T-helper 17 cell (primary cell): Measurements from ENCODE around the gene CACFD1. TPM values are rescaled to one million over a fixed set of nuclear protein-coding genes. Genes with fewer than 3 reads are reported as not detected.

Experiments used
- ATAC-seq: fragments of 150-1000 bp; cut with Tn5 transposase; 2 replicates; pipeline ENCODE4 v1.10.0; 2021; ENCODE audit warnings: mild to moderate bottlenecking, moderate library complexity
- DNase-seq, 3 donors: peaks; one replicate each; pipeline versions ENCODE4 v3.0.0 to v3.0.0-alpha.2; 2020 to 2021
- H3K9me3 ChIP-seq: one replicate; pipeline ENCODE4 v1.7.0; 2013; ENCODE audit warnings: low read length, mild to moderate bottlenecking; ENCODE audit not compliant: control insufficient read depth, poor library complexity, severe bottlenecking
- H3K27ac Mint-ChIP-seq: one replicate; pipeline ENCODE4 v1.8.0; 2022; ENCODE audit warnings: mild to moderate bottlenecking, moderate library complexity, mixed read lengths
- H3K27me3 Mint-ChIP-seq: one replicate; pipeline ENCODE4 v1.8.0; 2022; ENCODE audit warnings: mixed read lengths
- H3K36me3 Mint-ChIP-seq: one replicate; pipeline ENCODE4 v1.8.0; 2022; ENCODE audit warnings: low read depth, mixed read lengths
- H3K4me1 Mint-ChIP-seq: one replicate; pipeline ENCODE4 v1.8.0; 2022; ENCODE audit warnings: mild to moderate bottlenecking, mixed read lengths
- H3K4me3 Mint-ChIP-seq: one replicate; pipeline ENCODE4 v1.8.0; 2022; ENCODE audit warnings: mild to moderate bottlenecking, moderate library complexity, mixed read lengths
- total RNA-seq, 4 donors: library from RNA in 2 of 4; stranded (reverse) in 2 of 4; gene quantifications; one replicate each; pipeline ENCODE4 v1.2.3 and lab custom pipeline; 2022 to 2026

CACFD1 gene
- total RNA-seq, 2 donors from 2014 or later = 1.4 to 3.8 TPM

DNA sequence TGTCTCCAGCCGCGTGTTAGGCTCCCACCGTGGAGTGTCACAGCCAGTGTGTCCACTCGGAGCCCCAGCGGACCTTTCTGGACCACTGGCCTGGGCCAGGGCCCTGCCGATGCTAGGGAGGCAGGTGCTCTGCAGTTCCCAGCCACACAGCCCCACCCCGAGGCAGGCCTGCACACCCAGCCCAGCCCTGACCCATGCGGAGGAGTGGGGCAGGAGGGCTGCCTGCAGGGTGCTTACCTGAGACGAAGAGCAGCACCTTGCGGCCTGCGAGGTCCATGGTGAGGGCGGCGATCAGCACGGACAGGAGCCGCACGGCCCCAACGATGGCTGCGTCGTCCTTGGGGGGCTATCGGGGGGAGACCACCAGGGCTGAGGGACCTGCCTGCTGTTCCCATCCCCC lies 14.0 kb downstream of the CACFD1 start:
- H3K9me3 ChIP-seq = no peaks in the 10 kb centered on the region
- no peaks in the 10 kb centered on the region for H3K4me1 Mint-ChIP-seq
- DNase-seq = no peak
- H3K27ac Mint-ChIP-seq = no peak overlapping the region
- ATAC-seq = no peak
- no peaks in the 10 kb centered on the region for H3K36me3 Mint-ChIP-seq
- H3K27me3 Mint-ChIP-seq = no peaks in the 10 kb centered on the region
- H3K4me3 Mint-ChIP-seq = no peak overlapping the region

DNA sequence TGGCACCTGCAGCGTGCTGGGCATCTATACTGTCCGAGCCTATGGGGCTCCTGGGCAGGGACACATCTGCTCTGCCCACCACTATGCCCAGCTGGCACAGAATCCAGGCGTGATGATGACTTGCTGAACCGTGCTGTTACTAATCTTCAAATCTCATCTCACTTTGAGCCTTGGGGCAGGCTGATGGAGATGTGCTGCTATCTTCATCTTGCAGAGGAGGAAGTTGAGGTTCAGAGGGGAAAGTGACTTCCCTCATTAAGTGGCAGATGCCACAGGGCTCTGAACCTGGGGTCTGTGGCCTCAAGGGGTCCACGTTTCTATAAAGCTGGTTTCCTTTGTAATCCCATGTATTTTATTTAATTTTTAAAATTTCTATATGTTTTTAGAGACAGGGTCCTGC lies 14.4 kb downstream of the CACFD1 start:
- no peak overlapping the region for H3K27ac Mint-ChIP-seq
- no peak for ATAC-seq

DNA sequence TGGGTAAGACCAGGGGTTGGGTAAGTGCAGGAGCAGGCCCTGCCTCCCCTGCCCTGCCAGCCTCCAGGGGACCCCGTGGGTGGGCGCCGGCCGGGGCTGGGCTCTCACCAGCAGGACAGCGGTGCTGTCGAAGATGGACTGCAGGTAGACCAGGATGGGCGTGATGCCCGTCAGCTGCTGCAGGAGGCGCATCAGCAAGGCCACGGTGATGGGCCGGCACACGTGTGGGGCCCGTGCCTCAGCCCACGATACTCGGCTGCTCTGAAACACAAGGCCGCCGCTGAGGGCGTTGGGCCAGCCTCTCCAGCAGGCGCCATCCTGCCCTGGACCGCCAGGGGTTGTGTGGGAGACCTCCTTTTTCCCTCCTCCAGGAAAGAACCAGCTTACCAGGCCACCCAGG lies 15.1 kb downstream of the CACFD1 start:
- Mint-ChIP-seq H3K4me3 (no peak overlapping the region), H3K27me3 (no peaks in the 10 kb centered on the region), H3K4me1 (peaks cover 5% of the 10 kb centered on the region), H3K27ac (no peak overlapping the region), H3K36me3 (no peaks in the 10 kb centered on the region)
- no peak for DNase-seq
- no peak for ATAC-seq
- no peaks in the 10 kb centered on the region for H3K9me3 ChIP-seq

More for the DNA sequence above, 14.4 kb downstream of the CACFD1 start:
- DNase-seq = no peak
- peaks cover under 1% of the 10 kb centered on the region for H3K4me1 Mint-ChIP-seq
- no peaks in the 10 kb centered on the region for H3K27me3 Mint-ChIP-seq
- no peaks in the 10 kb centered on the region for H3K36me3 Mint-ChIP-seq
- H3K9me3 ChIP-seq = no peaks in the 10 kb centered on the region
- no peak overlapping the region for H3K4me3 Mint-ChIP-seq

DNA sequence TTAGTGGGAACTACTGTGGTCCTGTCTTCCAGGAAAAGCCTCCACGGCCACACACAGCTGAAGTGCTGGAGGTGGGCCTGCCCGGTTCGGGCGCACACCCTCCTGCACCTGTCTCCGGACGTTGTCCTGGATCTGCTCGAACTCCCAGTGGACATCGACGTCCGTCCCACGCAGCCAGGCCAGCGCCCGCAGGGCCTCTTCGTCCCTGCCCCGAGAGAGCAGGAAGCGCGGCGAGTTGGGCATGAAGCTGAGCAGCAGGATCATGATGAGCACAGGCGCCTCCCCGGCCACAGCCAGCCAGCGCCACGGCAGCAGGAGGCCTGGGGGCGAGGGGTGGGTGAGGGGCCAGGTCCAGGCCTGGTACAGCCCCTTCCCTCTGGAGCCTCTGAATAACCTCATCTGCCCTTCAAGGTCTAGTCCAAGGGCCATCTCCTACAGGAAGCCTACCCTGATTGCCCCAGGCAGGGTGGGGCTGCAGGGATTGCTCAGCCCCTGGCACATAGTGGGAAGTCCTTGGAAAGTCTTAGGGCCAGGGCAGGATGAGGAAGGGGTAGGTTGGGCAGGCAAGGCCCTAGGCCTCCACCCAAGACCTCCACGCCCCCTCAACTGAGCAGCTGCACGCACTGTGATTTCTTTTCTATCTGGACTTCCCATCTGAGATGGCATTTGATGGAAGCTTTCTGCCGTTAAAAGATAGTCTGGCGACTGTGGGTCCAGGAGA lies 15.7 kb downstream of the CACFD1 start:
- H3K27me3 Mint-ChIP-seq = no peaks in the 10 kb centered on the region
- ATAC-seq (no peak), DNase-seq (no peak)
- peaks cover 6% of the 10 kb centered on the region for H3K4me1 Mint-ChIP-seq
- no peaks in the 10 kb centered on the region for H3K9me3 ChIP-seq
- H3K4me3 Mint-ChIP-seq = no peak overlapping the region
- H3K36me3 Mint-ChIP-seq = no peaks in the 10 kb centered on the region
- H3K27ac Mint-ChIP-seq = no peak overlapping the region

DNA sequence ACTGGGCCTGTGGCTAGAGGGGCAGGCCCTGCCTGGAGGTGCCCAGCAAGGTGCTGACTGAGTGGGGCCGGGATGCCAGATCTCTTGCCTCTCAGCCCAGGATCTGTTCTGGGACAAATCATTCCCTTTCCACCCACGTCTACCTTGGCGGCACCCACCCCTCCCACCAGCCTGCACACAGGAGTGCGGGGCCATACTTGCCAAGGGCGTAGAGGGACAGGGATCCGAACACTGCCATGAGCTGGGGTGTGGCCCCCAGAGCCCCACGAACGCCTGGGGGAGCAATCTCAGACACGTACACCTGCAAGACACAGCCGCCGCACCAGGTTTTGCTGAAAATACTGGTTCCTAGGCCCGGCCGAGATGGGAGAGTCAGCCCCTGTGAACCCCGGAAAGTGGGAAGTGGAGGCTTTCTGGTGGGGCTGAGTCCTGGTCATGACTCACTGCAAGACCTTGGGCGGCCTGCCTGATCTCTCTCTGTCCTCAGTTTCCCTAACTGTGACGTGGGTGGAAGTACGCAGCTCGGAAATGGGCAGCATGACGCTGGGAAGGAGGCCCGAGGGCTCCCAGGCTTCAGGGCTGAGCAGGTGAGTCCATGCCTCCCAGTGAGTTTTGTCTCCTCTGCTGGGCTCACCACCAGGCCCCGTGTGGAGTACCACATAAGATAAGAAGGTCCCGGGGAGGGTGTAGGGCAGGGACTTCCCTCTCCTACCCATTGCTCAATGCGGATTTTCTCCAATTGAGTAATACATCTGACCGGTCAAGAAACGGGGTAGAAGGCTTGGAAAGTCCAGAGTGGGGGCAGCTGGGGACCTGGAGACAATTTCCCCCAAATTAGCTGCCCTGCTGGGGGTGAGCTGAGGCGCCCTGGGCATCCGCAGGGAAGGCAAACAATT lies 16.5 kb downstream of the CACFD1 start:
- peaks cover 6% of the 10 kb centered on the region for H3K4me1 Mint-ChIP-seq

DNA sequence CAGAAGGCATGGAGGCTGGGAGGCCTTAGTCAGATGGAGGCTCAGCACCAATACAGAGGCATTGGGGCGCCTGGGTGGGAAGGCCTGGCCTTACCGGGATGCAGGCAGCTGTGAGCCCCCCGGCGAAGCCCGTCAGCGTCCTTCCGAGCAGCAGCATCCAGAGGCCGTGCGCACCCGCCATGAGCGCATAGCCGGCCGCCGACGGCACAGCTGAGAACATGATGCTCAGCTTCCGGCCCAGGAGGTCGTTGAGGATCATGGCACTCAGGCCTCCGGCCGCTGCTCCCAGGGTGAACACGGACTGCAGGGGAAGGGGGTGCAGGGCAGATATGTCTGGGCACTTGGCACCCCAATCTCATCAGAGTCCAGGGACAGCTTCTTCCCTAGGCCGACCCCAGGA lies 17.2 kb downstream of the CACFD1 start:
- ATAC-seq (no peak), DNase-seq (no peak)
- Mint-ChIP-seq H3K27me3 (peaks cover under 1% of the 10 kb centered on the region), H3K4me1 (peaks cover 6% of the 10 kb centered on the region), H3K4me3 (no peak overlapping the region), H3K36me3 (no peaks in the 10 kb centered on the region), H3K27ac (no peak overlapping the region)
- H3K9me3 ChIP-seq = no peaks in the 10 kb centered on the region

More for the DNA sequence above, 16.5 kb downstream of the CACFD1 start:
- H3K27ac Mint-ChIP-seq = no peak overlapping the region
- no peak for DNase-seq
- H3K36me3 Mint-ChIP-seq = no peaks in the 10 kb centered on the region
- no peaks in the 10 kb centered on the region for H3K27me3 Mint-ChIP-seq
- H3K9me3 ChIP-seq = no peaks in the 10 kb centered on the region
- no peak for ATAC-seq
- H3K4me3 Mint-ChIP-seq = no peak overlapping the region

DNA sequence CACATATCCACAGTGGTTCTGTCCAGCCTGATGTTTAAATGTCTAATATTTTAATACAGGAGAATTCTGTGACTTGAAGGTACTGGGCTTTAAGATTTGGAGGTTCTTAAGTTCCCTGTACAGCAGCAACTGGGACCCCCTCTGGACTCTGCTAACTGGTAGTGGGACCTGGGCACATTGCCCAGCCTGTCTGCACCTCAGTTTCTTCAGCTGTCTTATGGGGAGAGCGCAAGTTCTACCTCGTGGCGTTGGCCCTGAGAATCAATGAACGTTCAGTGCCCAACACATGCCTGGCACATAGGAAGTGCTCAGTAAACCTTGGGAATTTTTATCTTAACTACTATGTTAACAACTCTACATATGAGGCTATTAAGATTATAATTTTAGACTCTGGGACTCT lies 17.7 kb downstream of the CACFD1 start:
- H3K27ac Mint-ChIP-seq = no peak overlapping the region
- no peaks in the 10 kb centered on the region for H3K36me3 Mint-ChIP-seq
- H3K9me3 ChIP-seq = no peaks in the 10 kb centered on the region
- peaks cover 5% of the 10 kb centered on the region for H3K27me3 Mint-ChIP-seq
- peak overlapping the region; percentile 85 for H3K4me3 Mint-ChIP-seq
- DNase-seq = no peak
- H3K4me1 Mint-ChIP-seq = peaks cover 6% of the 10 kb centered on the region
- ATAC-seq = no peak

DNA sequence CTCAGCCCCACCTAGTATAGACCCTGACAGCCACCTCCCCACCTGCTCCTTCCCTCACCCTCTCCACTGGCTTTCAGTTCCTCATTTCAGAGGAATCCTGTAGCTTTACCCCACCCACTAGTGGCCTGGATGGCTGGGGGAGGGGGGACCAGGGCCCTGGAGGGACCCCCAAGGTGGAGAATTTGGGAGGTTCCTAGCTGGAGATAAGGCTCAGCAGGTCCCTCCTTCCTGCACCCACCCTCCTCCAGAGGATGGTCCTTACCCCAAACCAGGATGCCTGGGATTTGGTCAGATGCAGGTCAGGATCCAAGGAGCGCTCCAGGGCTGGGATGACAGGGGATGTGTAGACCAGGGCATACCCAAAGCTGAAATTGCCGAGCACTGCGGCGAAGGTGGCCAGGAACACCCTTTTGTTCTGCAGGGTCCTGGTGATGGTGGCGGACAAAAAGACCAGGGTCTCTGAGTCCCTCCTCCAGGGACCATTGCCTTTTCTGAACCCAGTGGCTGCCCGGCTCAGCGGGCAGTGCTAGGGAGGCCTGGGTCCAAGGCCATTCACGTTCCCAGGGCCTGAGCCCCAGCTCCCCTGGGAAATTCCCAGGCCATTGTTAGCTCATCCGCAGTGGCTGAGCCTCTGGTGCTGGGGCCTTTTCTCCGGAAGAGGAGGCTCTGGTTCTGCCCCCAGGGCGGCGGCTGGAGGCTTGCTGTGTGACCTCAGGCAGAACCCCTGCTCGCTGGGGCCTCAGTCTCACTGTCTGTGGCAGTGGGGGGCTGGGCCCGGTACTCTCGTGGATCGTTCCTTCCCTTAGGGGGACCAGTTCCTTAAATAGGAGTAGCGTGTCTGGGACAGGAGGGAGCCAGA lies 18.4 kb downstream of the CACFD1 start:
- peak overlapping the region; percentile 85 for H3K4me3 Mint-ChIP-seq
- H3K36me3 Mint-ChIP-seq = no peaks in the 10 kb centered on the region
- H3K4me1 Mint-ChIP-seq = peaks cover 6% of the 10 kb centered on the region
- peak; percentile 11 for ATAC-seq
- no peaks in the 10 kb centered on the region for H3K9me3 ChIP-seq
- peaks cover 8% of the 10 kb centered on the region for H3K27me3 Mint-ChIP-seq
- DNase-seq = no peak
- no peak overlapping the region for H3K27ac Mint-ChIP-seq

DNA sequence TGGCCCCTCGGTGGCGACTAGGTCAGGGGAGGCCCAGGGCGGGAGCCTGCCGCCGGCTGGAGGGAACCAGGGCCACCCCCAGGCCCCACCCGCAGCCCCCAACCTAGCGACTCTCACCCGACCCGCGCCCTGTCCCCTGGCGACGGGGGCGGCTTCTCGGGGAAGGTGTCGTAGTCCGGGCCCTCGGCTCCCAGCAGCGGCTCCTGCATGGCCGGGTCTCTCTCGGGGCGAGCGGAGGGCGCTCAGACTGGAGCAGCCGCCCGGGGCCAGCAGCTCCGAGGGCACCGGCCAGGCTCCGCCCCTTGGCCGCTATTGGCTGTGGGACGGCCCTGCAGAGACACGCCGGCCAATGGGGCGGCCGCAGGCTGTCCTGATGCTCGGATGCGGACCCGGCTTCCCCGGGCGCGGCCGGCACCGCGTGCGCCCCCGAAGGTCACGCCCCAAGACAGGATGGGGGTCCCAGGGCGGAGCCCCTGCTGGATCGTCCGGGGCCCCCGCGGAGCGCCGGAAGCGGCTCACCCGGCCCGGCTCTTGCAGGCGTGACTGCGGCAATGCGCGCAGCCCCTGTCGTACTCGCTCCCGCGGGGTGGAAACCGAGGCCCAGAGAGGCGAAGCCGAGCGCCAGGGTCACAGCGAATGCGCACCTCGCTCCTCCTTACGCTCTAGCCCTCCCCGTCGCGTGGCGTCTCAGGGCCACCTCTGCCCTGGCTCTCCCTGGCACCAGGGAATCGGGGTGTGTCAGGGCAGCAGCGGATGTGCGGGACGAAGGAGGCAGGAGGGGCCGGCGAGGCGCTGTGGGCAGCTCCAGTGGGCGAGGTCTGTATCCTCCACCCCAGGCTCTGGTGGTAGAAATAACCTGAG lies 19.3 kb downstream of the CACFD1 start, which contains the start of gene SLC2A6:
Gene SLC2A6, minus strand, starts transcription at position 249 of the 861 bp plus-strand sequence. Its CDS starts 40 bp downstream, at position 209.
- peaks cover 13% of the 10 kb centered on the region for H3K27me3 Mint-ChIP-seq
- peaks cover 6% of the 10 kb centered on the region for H3K4me1 Mint-ChIP-seq
- H3K4me3 Mint-ChIP-seq = peak within 1 kb of the TSS; percentile 85
- no peak within 1 kb of the TSS for H3K27ac Mint-ChIP-seq
- no peaks in the 10 kb centered on the region for H3K9me3 ChIP-seq
- DNase-seq = peak; percentile 61 to 83 (median 76)
- ATAC-seq = peak; percentile 98
- no peaks in the 10 kb centered on the region for H3K36me3 Mint-ChIP-seq

DNA sequence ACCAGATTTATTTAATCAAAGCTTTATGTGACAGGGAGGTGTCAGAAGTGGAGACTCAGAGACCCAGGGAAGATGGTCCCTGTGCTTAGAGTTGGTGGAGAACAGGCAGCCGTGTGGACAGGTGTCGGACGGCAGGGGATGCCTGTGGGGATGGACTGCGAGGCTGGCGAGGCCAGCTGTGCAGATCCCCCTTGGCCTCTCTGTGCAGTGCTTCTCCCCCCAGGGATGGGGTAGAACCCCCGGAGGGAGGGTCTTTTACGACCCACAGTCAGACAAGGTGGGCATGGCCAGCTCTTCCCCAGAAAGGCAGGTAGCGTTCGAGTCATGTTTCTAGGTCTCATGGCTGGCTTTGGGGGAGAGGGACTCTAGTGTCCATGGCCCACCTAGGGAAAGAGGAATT lies 23.8 kb downstream of the CACFD1 start:
- Mint-ChIP-seq H3K36me3 (no peaks in the 10 kb centered on the region), H3K27ac (no peak overlapping the region), H3K27me3 (peaks cover 19% of the 10 kb centered on the region), H3K4me1 (peaks cover 10% of the 10 kb centered on the region), H3K4me3 (no peak overlapping the region)
- DNase-seq (no peak), ATAC-seq (no peak)
- no peaks in the 10 kb centered on the region for H3K9me3 ChIP-seq

DNA sequence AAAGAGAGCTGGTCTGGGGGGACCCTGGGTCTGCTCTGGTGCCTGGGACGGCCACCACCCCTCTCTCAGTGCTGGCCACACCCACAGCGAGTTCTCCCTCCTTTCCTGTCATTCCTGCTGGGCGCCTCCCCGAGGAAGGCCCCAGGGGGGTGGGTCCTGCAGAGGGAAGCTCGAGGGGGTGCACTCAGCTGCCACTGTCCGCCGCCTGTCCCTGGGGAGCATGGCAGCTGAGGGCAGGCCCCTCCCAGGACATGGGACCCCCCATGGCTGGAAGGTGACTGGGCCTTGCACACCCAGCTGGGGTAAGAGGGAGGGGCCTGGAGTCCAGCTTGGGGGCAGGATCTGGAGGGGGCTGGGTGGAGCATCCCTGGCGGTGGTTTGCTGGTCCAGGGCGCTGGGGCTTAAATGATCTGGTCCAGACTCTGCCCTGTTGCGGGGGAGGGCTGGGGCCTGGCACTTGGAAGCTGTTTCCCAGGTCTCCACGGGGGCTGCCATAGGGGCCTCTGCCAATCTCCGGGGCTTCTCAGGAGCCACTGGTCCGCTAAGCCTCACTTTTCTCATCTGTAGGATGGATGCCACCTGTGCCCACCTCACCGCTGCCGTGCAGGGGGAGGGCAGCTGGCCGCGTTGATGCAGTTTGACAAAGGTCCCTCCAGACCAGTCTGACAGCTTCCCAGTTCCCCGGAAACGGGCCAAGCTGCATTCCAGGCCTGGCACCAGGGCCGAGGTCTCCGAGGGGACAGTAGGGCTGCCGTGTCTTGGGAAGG lies 25.1 kb downstream of the CACFD1 start:
- Mint-ChIP-seq H3K27me3 (peaks cover 26% of the 10 kb centered on the region), H3K4me3 (no peak overlapping the region), H3K4me1 (peaks cover 5% of the 10 kb centered on the region), H3K27ac (no peak overlapping the region), H3K36me3 (no peaks in the 10 kb centered on the region)
- ATAC-seq (no peak), DNase-seq (no peak)
- H3K9me3 ChIP-seq = no peaks in the 10 kb centered on the region
